Pericardium fibroblast (primary cell): ENCODE data around the gene GNG2. TPM values are rescaled to one million over a fixed set of nuclear protein-coding genes. Genes with fewer than 3 reads are reported as not detected.

Experiments used
- total RNA-seq: library from RNA; depleted of rRNA; stranded (reverse); fragments of >200 nt; gene quantifications from 2 replicates; pipeline ENCODE4 v1.2.3, GENCODE V29; 2015

GNG2 gene
- 9.1 and 10.2 TPM in 2 replicates for total RNA-seq

GRCh38 chr14:51860164-51860824 is at the start of gene GNG2:
Gene GNG2 (plus strand): TSS chr14:51860612. CDS start chr14:51950679, 90,067 bp downstream.

DNA sequence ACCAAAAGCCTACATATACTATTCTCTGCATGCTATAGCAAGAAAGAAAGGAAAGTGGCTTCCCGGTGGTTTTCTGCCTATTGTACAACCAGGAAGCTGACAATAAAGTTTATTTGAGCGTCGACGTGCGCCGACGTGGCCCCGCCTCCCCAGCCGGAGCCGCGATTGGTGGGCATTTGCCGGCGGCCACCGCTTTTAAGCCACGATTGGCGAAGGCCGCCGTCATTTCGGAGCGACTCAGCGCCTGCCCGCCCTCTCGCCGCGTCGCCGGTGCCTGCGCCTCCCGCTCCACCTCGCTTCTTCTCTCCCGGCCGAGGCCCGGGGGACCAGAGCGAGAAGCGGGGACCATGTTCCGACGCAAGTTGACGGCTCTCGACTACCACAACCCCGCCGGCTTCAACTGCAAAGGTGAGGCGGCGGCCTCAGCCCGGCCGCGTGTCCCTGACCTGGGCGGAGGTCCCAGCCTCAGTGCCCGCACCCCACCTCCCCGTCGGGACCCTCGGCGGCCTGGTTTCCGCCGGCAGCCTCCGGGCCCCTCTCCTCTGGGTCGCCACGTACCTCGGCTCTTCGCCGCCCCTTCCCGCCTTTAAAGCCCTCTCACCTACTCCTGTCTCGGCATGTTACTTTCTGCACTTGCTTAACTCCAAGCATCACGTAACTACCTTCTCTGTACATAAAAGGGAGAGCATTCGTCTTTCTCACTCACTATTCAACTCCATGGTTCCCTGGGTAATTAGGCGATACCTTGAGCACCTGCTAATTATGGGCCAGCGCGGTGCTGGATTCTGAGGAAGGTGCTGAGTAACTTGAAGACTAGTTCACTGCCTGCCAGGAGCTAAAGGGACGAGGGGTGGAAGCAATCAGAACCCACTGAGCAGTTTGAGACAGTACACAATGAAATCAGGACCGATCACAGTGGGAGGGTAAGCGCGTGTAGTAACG is 129.2 kb downstream of the GNG2 start, which contains the start of gene RTRAF:
TSS of gene RTRAF (plus strand) at position 254 of the 942 bp plus-strand sequence. CDS start at position 348, 94 bp downstream.

Other genes with a start within 250 kb of the GNG2 start
- 27.9 and 35.3 TPM in 2 replicates for gene FRMD6, start 208.7 kb upstream of the GNG2 start, total RNA-seq
- 75.1 and 98.5 TPM in 2 replicates for gene RTRAF, start 128.9 kb downstream of the GNG2 start, total RNA-seq
- 441 and 675 TPM in 2 replicates for gene NID2, start 208.4 kb downstream of the GNG2 start, total RNA-seq